CD4-positive, alpha-beta T cell treated with Interleukin-21 for 1 hour (primary cell): ENCODE results near the gene SP8.
"Not testable (repeated sequence)": the region's sequence is repeated elsewhere in the genome, so short reads cannot be mapped to it uniquely, and the experiment has no call there.

Source experiments
- DNase-seq: peaks from one replicate; pipeline ENCODE4 v3.0.0-alpha.2; 2020

Gene SP8

DNA sequence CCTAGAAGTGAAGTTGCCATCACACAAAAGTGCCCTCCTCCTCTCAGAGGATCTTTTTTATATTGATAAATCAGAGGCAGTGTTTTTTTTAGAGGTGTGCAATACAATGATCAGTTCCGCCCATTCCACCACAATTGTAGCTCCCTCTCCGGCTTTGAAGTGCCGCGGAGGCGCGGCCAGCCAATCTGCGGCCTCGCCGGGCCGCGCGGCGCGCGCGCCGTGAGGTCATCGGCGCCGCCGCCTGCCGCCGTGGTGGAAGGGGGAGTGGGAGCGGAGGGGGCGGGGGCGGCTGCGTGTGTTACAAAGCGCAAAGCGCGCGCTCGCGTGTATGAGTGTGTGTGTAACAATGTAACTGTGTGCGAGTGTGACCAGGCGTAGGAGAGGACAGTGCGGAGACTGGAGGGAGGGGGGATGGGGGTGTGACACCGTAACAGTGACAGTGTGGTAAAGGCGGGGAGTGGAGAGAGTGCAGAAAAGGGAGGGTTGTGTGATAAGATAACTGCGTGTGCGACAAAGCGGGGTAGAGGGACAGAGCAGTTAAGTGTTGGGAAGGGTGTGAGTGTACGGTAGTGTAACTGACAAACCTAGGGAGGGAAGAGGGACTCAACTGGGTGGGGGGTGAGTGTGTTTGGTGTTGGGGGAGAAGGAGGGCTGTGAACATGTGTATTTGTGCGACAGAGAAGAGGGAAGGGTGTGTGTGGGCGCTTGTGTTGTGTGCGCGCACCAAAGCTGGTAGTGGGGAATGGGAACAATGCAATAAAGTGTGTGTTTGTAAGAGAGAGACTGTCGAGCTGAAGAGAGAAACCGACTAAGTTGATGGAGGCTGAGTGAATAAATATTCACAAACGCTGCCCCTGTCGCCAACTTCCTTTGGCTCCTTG is at the start of gene SP8:
SP8 (minus strand) TSS at position 108 of the 881 bp plus-strand sequence; CDS start at position 20, 88 bp downstream.
- DNase-seq = no peak

- not testable (repeated sequence) for DNase-seq
These were observed 49.7 kb upstream of the SP8 start for GRCh38 chr7:20836424-20836823.

GRCh38 chr7:20835111-20835750 is 48.5 kb upstream of the SP8 start:
- no peak for DNase-seq

GRCh38 chr7:20834656-20835055 is 48.0 kb upstream of the SP8 start:
- DNase-seq = no peak

GRCh38 chr7:20831956-20832355 is 45.3 kb upstream of the SP8 start:
- DNase-seq = no peak

- no peak for DNase-seq
These were observed 44.8 kb upstream of the SP8 start for GRCh38 chr7:20831451-20831850.

DNA sequence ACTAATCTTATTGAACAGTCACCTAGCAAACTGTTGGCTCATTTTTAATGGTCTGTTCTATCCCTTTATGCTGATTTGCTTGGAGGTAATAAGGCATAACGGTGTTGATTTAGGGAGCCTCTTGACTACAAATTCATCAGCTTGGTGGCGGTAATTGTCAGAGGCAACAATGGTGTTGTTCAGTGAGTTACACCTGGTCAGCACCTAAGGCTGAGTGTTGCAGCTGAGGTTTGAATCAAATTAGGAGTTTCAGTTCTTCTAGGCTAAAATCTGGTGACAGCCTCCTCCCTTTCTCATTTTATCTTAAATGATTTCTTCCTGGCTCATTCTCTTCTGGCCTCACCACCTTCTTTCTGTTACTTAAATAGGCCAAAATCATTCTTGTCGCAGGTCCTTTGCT is 42.3 kb upstream of the SP8 start:
- DNase-seq = no peak

DNA sequence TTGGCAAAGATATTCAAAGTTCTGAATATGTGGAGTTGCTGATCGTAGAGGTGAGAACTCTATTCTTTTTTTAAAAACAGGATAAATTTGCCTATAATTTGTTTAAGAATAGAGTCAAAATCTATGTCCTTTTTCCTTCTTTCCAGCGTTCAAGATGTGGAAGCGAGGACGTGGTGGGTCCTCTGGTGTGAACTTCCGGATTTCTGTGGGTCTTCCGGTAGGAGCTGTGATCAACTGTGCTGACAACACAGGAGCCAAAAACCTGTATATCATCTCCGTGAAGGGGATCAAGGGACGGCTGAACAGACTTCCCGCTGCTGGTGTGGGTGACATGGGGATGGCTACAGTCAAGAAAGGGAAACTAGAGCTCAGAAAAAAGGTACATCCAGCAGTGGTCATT is 40.5 kb upstream of the SP8 start:
- DNase-seq = no peak

DNA sequence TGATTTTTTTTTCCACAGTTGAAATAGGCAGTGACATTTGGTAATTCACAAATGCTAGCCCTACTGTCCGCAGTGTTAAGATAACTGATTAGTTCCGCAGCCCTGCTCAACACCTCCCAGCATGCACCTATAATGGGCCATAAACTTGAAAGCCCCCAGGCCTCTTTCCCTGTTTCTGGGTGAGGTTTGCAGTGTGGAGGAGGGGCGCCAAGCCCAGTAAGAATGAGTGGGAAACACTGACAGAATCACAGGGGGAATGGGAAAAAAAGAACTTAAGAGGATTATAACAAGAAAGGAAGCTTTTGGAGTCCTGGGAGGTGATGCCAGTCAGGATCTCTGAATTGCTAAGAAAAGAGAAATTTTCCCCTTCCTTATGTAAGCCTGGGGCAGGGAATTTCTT is 39.6 kb upstream of the SP8 start:
- no peak for DNase-seq

GRCh38 chr7:20825555-20825954 is 38.9 kb upstream of the SP8 start:
- no peak for DNase-seq

DNA sequence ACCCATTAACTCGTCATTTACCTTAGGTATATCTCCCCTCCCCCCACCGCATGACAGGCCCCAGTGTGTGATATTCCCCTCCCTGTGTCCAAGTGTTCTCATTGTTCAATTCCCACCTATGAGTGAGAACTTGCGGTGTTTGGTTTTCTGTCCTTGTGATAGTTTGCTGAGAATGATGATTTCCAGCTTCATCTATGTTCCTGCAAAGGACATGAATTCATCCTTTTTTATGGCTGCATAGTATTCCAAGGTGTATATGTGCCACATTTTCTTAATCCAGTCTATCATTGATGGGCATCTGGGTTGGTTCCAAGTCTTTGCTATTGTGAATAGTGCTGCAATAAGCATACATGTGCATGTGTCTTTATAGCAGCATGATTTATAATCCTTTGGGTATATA is 34.7 kb upstream of the SP8 start:
- DNase-seq = not testable (repeated sequence)

DNA sequence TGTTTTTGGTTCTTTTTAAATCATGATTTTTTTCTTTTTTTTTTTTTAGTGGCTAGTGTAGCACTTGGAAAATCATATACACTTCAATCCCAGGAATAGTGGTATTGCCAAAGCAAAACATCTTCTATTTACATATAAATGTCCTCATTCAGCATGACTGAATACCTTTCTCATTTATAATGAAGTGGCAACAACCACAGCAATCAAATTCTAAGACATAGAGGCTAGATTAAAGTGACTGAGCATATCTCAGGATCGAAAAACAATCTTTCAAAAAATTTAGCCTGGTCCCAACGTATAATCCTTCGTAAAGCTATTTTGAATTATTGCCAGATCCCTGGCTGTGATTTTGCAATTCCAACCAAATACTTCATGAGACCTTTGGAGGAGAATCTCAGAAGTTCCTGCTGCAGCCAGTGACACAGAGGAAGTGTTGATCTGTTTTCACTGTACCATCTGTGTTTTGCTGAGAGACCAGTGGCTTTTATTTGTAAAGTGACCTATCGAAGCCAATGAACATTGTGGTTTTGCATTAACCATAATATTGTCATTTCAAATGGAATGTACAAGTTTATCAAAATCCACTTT is 29.8 kb upstream of the SP8 start:
- DNase-seq = no peak

DNA sequence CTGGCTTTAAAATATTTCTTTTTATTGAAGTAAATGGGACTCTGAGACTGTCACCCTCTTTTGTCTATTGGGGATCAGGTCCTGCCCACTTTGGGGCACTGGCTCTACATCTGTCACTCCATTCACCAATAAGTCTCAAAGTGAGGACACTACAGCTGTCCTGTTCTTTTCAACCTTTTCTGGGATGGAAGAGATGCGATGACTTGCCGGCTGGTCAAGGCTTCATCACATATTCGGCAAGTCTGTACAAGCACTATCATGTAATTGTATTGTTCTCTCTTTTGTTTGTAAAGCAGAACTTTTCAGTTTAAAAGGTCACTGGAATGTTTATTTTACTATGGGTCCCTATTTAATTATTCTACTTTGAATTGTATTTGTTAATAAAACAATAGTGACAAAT is 17.7 kb upstream of the SP8 start:
- DNase-seq = no peak

- no peak for DNase-seq
These were observed 13.1 kb upstream of the SP8 start for GRCh38 chr7:20799566-20800366.

GRCh38 chr7:20798694-20799121 is 12.0 kb upstream of the SP8 start:
- no peak for DNase-seq

GRCh38 chr7:20798081-20798693 is 11.5 kb upstream of the SP8 start:
- no peak for DNase-seq

- no peak for DNase-seq
These were observed 10.9 kb upstream of the SP8 start for GRCh38 chr7:20797462-20798080.

DNA sequence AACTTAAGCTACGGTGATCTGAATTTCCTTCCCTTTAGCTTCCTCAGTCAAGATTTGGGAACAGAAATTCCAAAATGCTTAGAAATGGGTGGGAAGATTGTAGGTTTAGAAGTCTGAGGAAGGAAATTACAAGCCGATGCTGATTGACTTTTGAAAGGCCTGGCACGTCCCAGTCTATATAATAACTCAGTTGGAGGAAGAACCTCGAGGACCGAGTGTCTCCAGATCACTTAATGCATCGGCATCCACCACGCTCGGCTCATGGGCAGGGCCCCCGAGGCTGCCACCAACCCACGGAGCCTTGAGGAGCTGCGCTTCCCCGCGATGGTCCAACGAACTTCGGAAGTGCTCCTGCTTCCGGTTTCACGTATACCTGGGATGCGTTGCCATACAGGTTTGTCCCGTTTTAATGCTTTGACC is 10.4 kb upstream of the SP8 start:
- DNase-seq = no peak

- DNase-seq = no peak
These were observed 9.8 kb upstream of the SP8 start for GRCh38 chr7:20796500-20796899.

DNA sequence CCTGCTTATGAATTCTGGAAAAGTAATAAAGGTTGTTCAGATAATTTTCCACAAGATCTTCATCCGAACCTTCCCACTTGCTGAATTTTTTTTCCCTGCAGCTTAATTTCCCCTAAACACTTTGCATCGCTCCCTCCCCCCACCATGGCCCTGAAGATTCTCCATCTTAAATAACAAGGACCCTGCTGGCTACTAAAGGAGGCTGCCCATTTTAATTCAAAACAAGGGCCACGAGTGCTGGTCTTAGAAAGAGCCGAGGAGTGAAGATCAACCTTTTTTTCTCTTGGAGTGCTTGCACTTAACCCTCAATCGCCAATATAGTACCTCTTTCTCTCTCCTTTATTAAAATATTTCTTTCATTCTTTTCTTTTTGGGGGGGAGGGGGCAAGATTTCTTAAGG is 9.2 kb upstream of the SP8 start:
- DNase-seq = no peak

- no peak for DNase-seq
These were observed 8.7 kb upstream of the SP8 start for GRCh38 chr7:20795361-20795760.

DNA sequence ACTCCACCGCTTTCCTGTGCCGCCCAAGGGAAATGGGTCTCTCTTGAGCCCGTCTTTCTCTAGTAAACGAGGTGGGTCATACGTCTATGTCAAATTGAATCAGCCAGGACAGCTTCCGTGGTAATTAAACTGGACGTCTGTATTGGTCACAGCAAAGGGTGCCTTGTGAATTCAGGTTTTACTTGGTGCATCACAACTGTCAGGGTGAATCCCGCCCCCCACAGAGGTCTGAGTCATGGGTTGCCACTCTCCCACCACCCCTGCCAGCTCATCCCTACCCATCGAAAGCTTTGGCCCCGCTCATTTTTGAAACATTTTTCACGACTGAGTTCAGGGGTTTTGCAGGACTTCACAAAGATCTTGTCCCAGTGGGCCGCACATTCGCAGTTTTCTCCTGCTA is 8.0 kb upstream of the SP8 start:
- no peak for DNase-seq
